Activated CD4-positive, alpha-beta T cell treated with anti-CD3 and anti-CD28 coated beads, Interleukin-2, amount 10 ng/mL, durations not matched to agents 24 days and 14 days (primary cell): ENCODE measurements around the gene E2F4. TPM values are rescaled to one million over a fixed set of nuclear protein-coding genes. Genes with fewer than 3 reads are reported as not detected.
A peak's percentile ranks its signal among the peaks of the same experiment; 100 is the strongest.

Experiments used
- DNase-seq: peaks from one replicate; pipeline ENCODE4 v3.0.0; 2022
- H3K27ac Mint-ChIP-seq: one replicate; pipeline ENCODE4 v1.8.0; 2022; ENCODE audit warnings: mild to moderate bottlenecking, mixed read lengths
- H3K27me3 Mint-ChIP-seq: one replicate; pipeline ENCODE4 v1.8.0; 2022; ENCODE audit warnings: mixed read lengths
- H3K36me3 Mint-ChIP-seq: one replicate; pipeline ENCODE4 v1.8.0; 2022; ENCODE audit warnings: low read depth, mild to moderate bottlenecking, mixed read lengths
- H3K4me1 Mint-ChIP-seq: one replicate; pipeline ENCODE4 v1.8.0; 2021; ENCODE audit warnings: mixed read lengths
- H3K4me3 Mint-ChIP-seq: one replicate; pipeline ENCODE4 v1.8.0; 2022; ENCODE audit warnings: mild to moderate bottlenecking, moderate library complexity, mixed read lengths
- H3K9me3 Mint-ChIP-seq: one replicate; pipeline ENCODE4 v1.8.0; 2021; ENCODE audit warnings: mixed read lengths
- intact Hi-C: fragments of 100-400 bp; cut with micrococcal nuclease; formaldehyde crosslinking; loops from one replicate; pipeline ENCODE4 v1.15.1; 2023
- total RNA-seq: library from RNA; stranded (reverse); gene quantifications from 2 replicates; pipeline ENCODE4 v1.2.3, GENCODE V29; 2022

The E2F4 gene
- total RNA-seq, 1 donor from 2014 or later = 166 TPM

DNA sequence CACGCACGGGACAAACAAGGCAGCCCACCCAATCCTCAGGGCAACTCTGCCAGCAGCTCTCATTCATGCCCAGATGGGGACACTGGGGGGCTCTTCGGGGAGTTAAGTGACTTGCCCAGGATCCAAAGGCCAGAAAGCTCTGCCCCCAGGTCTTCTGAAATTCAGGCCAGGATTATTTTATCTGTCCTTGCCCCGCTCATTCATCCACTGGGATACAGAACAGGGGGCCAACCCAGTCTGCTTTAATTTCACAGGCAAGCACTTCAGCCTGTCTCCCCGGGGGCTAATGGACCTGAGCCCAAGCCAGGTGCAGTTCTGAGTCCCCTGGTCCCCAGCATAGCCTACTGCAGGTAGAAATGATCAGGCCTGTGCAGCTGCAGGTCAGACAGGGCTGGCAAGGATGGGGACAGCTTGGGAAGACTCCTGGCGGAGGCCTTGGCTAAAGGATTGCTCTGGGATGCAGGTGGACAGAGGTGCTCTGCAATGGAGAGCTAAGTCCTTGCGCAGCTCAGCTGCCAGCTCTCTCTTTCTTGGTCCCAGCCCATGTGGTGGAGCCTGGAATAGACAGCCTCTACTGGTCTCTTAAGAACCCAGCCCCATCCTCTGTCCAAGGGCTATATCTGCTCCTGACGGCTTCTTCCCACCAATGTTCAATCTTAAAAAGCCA, 40.4 kb upstream of the E2F4 start:
- no peaks in the 10 kb centered on the region for H3K27me3 Mint-ChIP-seq
- peak overlapping the region; percentile 70 for H3K4me3 Mint-ChIP-seq
- intact Hi-C loops = no loop called here
- no peaks in the 10 kb centered on the region for H3K9me3 Mint-ChIP-seq
- peak; percentile 61 for DNase-seq
- peaks cover 40% of the 10 kb centered on the region for H3K4me1 Mint-ChIP-seq
- H3K27ac Mint-ChIP-seq = peak overlapping the region; percentile 62
- H3K36me3 Mint-ChIP-seq = peaks cover 40% of the 10 kb centered on the region

DNA sequence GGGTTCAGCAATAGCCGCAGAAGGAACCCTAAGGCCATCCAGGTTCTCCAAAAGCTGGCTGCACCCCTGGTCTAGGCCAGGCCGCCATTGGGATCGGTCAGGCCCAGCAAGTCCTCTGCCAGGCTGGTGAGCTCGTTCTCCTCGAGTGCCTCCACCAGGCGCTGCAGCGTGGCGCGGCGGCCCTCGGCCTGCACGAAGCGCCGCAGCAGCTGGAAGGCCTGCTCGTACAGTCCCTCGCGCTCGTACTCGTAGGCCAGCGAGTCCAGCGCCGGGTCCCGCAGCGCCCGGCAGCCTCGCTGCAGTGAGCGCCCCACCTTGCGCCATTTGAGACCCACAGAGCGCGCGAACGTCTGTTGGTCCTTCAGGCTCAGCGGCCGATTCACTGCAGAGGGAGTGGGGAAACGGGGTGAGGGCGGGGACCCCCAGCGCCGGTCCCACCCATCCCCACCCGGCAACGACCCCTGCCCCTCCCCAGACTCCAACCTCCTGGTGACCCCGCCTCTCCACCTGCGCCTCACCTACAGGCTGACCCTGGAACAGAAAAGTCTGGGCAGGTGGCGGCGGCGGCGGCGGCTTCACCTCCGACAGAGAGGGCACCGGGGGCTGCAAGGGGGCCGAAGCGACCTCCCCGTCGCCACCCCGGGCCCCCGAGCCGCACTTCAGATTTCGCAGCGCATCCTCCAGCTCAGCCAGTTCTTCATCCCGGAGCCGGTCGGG, 37.2 kb upstream of the E2F4 start:
- no peaks in the 10 kb centered on the region for H3K9me3 Mint-ChIP-seq
- intact Hi-C loops = loop anchor here (1.0 to 5.0 kb wide), 4 partner anchors 47 to 207 kb away; partner anchors contain the start of gene PHAF1
- peak overlapping the region; percentile 84 for H3K4me3 Mint-ChIP-seq
- H3K27me3 Mint-ChIP-seq = no peaks in the 10 kb centered on the region
- peaks cover 60% of the 10 kb centered on the region for H3K4me1 Mint-ChIP-seq
- no peak for DNase-seq
- peak overlapping the region; percentile 51 for H3K27ac Mint-ChIP-seq
- H3K36me3 Mint-ChIP-seq = peaks cover 33% of the 10 kb centered on the region

DNA sequence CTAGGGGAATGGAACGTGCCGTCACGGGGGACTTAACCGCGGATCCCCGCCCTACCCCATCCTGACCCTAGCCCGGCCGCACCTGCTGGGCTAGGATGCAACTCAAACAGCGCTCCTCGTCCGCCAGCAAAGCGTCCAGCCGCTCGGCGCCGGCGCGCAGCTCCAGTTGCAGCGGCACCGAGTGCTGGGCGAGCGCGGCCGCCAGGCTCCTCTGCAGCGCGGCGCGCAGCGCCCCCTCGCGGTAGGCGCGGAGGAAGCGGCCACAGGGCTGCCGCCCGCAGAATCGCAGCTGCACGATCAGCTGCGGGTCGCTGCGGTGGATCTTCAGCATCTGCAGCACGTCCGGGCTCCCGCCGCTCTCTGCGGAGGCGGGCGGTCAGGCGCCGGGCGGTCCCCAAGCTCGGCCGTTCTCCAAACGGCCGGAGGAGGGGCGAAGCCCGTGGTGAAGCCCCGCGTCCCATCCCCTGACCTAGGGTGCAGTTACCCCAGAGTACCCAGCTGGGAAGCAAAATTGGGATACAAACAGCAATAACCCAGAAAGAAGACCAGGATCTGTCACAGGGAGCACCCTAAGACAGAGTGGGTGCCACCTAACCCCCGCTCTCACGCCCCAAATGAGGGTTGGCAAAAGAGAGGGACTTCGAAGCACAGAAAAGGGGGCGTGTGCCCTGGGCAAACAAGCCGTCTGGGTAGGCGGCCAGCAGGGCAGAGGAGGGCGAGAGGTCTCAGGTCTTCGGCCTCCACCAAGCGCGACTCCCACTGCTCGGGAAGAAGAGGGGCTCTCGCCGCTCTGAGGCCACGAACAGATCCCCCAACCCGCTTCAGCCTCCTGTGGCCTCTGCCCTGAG, 36.4 kb upstream of the E2F4 start:
- Mint-ChIP-seq H3K4me3 (peak overlapping the region; percentile 84), H3K27ac (peak overlapping the region; percentile 51), H3K4me1 (peaks cover 60% of the 10 kb centered on the region), H3K36me3 (peaks cover 33% of the 10 kb centered on the region), H3K9me3 (no peaks in the 10 kb centered on the region), H3K27me3 (no peaks in the 10 kb centered on the region)
- peak; percentile 96 for DNase-seq
- intact Hi-C loops = loop anchor here (1.0 to 5.0 kb wide), 4 partner anchors 48 to 208 kb away; partner anchors contain the start of gene PHAF1

DNA sequence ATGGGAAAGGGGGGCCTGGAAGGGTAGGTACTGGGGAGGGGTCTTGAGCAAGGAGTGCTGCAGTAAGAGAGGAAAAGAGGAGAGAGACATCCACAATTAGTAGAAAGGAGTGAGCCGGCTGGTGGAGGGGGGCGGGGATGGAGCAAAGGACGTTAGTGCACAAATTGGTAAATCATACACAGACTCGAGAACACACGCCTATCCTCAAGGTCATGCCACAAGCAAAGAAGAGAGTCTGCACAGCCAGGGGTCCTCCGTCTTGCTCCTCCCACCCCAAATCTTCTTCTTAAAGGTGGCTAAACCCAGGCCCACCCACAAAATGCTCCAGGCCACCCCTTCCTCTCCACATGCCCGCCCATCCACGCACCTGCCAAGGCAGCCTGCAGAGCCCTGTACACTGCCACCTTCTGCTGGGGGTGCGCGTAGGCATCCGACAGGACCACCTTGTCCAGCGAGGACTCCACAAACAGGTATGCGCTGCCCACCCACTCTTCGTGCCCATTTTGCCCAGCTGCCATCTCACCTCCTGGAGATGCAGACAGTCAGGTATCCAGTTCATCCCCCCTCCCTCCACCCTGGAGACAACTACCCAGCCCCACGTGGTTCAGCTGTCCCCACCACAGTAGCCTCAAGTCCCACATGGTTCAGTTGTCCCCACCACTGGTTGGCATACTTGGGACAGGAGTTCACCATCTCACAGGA, 35.7 kb upstream of the E2F4 start:
- Mint-ChIP-seq H3K36me3 (peaks cover 37% of the 10 kb centered on the region), H3K4me3 (peak overlapping the region; percentile 84), H3K4me1 (peaks cover 58% of the 10 kb centered on the region), H3K27me3 (no peaks in the 10 kb centered on the region), H3K27ac (peak overlapping the region; percentile 41), H3K9me3 (no peaks in the 10 kb centered on the region)
- DNase-seq = no peak
- intact Hi-C loops = loop anchor here (5.0 kb wide), 2 partner anchors 49 to 209 kb away; partner anchors contain the start of gene PHAF1

DNA sequence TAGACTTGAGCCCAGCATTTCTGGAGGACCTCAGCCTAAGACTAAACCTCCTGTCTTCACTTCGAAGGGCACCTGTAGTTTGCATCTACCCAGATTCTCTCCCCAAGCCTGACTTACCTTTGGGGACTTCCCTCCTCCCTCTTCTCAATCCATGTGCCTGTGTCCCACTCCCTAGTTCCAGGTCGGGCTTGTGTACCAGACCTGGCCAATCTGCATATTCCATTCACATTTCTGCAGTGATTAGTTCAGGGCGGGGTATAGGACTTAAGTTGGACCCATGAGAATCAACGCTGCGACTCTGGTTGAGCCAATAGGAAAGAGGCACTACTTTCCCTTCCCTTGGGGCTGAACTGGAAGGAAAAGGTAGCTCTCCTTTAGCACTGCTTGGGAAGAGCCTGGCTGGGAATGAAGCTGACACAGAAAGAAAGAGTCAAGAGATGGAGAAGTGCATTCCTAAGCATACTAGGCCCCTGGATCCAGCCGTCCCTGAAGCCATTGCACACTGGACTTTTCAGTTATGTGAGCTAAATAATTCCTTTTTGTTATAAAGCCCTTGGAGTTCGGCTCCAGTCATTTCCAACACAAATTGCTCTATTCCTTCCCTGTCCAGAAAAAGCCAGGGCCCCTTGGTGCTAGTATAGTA, 34.7 kb upstream of the E2F4 start:
- intact Hi-C loops = loop anchor here (5.0 kb wide), 2 partner anchors 50 to 210 kb away; partner anchors contain the start of gene PHAF1
- peaks cover 42% of the 10 kb centered on the region for H3K36me3 Mint-ChIP-seq
- peak overlapping the region; percentile 97 for H3K27ac Mint-ChIP-seq
- DNase-seq = peak; percentile 64
- H3K27me3 Mint-ChIP-seq = no peaks in the 10 kb centered on the region
- no peaks in the 10 kb centered on the region for H3K9me3 Mint-ChIP-seq
- peaks cover 59% of the 10 kb centered on the region for H3K4me1 Mint-ChIP-seq
- H3K4me3 Mint-ChIP-seq = peak overlapping the region; percentile 92

DNA sequence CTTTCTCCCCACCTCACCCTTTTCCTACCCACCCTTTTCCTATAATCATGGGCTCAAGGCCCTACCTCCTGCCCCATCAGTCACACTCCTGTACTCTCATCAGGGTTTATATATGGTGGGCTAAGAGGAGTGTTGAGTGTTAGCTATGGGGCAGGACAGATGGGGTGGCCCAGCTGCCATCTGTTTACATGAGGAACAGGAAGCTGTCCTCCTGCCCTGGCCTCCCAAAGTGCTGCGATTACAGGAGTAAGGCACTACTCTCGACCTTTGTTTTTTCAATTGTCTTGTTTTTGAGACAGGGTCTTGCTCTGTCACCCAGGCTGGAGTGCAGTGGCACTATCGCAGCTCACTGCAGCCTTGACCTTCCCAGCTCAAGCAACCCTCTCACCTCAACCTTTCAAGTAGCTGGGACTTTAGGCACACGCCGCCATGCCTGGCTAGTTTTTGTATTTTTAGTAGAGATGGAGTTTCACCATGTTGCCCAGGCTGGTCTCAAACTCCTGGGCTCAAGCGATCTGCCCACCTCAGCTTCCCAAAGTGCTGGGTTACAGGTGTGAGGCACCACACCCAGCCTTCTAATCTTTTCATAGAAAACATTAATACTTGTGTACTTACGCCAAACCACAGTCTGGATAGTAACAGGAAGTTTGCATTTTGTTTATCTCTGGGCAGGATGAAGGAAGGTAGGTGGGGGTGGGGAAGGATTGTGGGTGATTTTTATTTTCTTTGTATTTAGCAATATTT, 33.9 kb upstream of the E2F4 start:
- H3K36me3 Mint-ChIP-seq = peaks cover 40% of the 10 kb centered on the region
- peaks cover 57% of the 10 kb centered on the region for H3K4me1 Mint-ChIP-seq
- H3K27me3 Mint-ChIP-seq = no peaks in the 10 kb centered on the region
- H3K9me3 Mint-ChIP-seq = no peaks in the 10 kb centered on the region
- peak overlapping the region; percentile 97 for H3K27ac Mint-ChIP-seq
- peak; percentile 79 for DNase-seq
- H3K4me3 Mint-ChIP-seq = peak overlapping the region; percentile 92
- intact Hi-C loops = loop anchor here (5.0 kb wide), 2 partner anchors 51 to 211 kb away; partner anchors contain the start of gene PHAF1

DNA sequence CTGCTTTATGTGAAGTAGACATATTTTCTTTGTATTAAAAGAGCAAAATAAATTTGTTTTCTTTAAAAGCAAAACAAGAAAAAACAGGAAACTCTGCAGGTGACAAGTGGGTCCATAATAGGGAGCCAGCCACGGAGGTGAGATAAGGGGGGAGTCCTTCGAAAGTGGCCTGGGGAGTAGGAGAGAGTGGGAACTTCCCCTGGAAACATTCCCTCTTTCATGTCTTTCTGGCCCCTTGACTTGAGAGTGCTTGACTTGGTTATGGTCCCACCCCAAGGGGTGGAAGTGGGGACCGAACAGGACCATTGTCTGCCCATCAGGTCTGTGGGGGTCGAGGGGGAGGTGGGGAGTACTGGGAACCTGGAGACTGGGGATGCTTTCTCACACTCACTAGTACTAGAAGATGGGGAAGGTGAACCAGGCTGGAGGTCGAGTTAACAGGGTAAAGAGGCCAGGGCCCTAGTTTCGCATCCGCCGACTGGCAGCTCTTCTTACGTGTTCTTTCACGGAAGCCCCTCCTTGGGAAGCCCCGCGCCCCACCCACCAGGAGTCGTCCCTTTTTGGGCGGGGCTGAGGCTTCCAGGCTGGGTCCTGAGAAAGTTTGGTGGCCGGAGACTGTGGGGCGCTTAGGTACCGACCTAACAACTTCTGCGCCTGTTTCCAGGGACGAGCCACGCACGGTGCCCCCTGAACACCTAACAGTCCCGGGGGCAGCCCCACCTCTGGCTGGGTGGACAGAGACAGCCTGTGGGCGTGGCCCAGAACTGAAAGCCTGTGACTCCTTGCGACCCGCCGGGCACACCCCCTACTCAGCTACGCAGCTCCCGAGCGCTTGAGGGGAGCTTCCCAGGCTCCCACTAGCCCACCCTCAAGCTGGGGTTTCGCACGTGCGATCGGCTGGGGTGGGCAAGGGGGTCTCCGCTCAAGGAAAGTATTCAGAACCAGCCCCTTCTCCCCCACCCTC, 33.0 kb upstream of the E2F4 start:
- intact Hi-C loops = loop anchor here (1.0 to 5.0 kb wide), 3 partner anchors 52 to 212 kb away; partner anchors contain the start of gene PHAF1
- peak; percentile 97 for DNase-seq
- Mint-ChIP-seq H3K27ac (peak overlapping the region; percentile 97), H3K4me1 (peaks cover 51% of the 10 kb centered on the region), H3K9me3 (no peaks in the 10 kb centered on the region), H3K4me3 (peak overlapping the region; percentile 92), H3K27me3 (no peaks in the 10 kb centered on the region), H3K36me3 (peaks cover 34% of the 10 kb centered on the region)

DNA sequence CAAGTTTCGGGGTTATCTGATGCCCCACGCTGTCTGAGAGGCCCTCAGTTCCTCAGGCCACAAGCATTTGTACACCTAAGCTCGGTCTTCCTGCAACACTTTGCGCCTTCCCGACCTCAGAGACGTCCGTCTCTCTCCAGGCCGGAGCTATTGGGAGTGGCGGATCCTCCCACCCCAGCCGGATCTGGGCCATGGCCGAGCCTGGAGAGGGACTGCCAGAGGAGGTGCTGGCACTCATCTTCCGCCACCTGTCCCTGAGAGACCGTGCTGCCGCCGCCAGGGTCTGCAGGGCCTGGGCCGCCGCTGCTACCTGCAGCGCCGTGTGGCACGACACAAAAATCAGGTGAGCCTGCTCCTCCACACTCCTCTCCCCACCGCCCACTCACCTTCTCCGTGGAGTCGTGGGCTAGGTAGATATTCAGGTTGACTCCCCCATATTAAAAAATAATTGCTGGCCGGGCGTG, 30.3 kb upstream of the E2F4 start:
- Mint-ChIP-seq H3K27ac (peak overlapping the region; percentile 58), H3K27me3 (peaks cover 11% of the 10 kb centered on the region)
- intact Hi-C loops = loop anchor here (1.0 to 2.0 kb wide), 2 partner anchors 9 to 13 kb away; partner anchors contain the start of gene NOL3

DNA sequence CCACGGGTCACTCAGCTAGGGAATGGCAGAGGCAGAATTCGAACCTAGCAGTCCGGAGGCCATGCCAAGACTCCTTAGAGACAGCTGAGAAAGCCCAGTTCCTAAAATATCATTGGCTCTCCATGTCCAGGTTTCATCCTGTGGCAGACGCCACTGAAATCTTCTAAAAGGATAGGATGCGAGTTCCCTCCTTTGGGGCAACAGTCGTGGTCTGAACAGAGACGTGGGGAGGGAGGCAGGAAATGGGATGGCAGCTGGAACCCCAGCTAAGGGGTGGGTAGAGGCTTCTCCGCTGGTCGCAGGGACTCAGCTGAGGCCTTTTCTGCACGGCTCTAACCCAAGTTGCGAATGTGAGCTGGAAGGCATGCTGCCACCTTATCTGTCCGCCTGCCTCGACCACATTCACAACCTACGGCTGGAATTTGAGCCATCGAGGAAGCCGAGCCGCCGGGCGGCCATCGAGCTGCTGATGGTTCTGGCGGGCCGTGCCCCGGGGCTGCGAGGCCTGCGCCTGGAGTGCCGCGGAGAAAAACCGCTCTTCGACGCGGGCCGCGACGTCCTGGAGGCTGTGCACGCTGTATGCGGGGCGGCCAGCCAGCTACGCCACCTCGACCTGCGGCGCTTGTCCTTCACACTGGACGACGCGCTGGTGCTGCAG, 29.3 kb upstream of the E2F4 start:
- H3K36me3 Mint-ChIP-seq = peaks cover 40% of the 10 kb centered on the region
- intact Hi-C loops = no loop called here
- H3K27me3 Mint-ChIP-seq = peaks cover 13% of the 10 kb centered on the region
- peaks cover 44% of the 10 kb centered on the region for H3K4me1 Mint-ChIP-seq
- peak overlapping the region; percentile 75 for H3K4me3 Mint-ChIP-seq
- no peak overlapping the region for H3K27ac Mint-ChIP-seq
- no peaks in the 10 kb centered on the region for H3K9me3 Mint-ChIP-seq
- DNase-seq = no peak

More for the DNA sequence above, 30.3 kb upstream of the E2F4 start:
- Mint-ChIP-seq H3K4me1 (peaks cover 47% of the 10 kb centered on the region), H3K9me3 (no peaks in the 10 kb centered on the region), H3K36me3 (peaks cover 35% of the 10 kb centered on the region), H3K4me3 (peak overlapping the region; percentile 73)
- peak; percentile 57 for DNase-seq

DNA sequence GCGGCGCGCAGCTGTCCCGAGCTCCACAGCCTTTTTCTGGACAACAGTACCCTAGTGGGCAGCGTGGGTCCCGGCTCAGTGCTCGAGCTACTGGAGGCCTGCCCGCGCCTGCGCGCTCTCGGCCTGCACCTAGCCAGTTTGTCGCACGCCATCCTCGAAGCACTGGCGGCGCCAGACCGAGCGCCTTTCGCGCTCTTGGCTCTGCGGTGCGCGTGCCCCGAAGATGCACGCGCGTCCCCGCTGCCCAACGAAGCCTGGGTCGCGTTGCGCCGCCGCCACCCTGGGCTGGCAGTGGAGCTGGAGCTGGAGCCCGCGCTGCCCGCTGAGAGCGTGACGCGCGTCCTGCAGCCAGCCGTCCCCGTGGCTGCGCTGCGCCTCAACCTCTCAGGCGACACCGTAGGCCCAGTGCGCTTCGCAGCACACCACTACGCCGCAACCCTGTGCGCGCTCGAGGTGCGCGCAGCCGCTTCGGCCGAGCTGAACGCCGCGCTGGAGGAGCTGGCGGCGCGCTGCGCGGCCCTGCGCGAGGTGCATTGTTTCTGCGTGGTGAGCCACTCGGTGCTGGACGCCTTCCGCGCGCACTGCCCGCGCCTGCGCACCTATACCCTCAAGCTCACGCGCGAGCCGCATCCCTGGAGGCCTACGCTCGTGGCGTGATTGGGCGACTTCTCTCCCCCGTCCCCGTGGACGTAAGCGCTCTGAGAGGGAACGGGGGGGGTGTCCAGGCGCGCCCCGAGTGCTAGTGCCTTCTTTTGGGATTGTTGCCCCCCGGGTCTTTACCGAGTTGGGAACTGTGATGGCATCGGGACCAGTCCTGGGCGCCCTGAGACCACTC, 28.6 kb upstream of the E2F4 start:
- intact Hi-C loops = no loop called here
- Mint-ChIP-seq H3K9me3 (no peaks in the 10 kb centered on the region), H3K27me3 (peaks cover 13% of the 10 kb centered on the region), H3K27ac (peak overlapping the region; percentile 67), H3K36me3 (peaks cover 37% of the 10 kb centered on the region), H3K4me1 (peaks cover 42% of the 10 kb centered on the region), H3K4me3 (peak overlapping the region; percentile 75)
- DNase-seq = peak; percentile 92
